Measurements from ENCODE around the gene SLC20A1.

- TF ChIP-seq, protein P1, sequence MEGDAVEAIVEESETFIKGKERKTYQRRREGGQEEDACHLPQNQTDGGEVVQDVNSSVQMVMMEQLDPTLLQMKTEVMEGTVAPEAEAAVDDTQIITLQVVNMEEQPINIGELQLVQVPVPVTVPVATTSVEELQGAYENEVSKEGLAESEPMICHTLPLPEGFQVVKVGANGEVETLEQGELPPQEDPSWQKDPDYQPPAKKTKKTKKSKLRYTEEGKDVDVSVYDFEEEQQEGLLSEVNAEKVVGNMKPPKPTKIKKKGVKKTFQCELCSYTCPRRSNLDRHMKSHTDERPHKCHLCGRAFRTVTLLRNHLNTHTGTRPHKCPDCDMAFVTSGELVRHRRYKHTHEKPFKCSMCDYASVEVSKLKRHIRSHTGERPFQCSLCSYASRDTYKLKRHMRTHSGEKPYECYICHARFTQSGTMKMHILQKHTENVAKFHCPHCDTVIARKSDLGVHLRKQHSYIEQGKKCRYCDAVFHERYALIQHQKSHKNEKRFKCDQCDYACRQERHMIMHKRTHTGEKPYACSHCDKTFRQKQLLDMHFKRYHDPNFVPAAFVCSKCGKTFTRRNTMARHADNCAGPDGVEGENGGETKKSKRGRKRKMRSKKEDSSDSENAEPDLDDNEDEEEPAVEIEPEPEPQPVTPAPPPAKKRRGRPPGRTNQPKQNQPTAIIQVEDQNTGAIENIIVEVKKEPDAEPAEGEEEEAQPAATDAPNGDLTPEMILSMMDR (IDR thresholded peaks at IDR 0.05; ENCODE audit: insufficient read depth, low read depth, low read length), result no peak
- no peak for TF ChIP-seq EZH2 (IDR thresholded peaks at IDR 0.05; ENCODE audit: insufficient read depth, low read length)
Observed at GRCh38 chr2:112636605-112637288, 9.0 kb upstream of the SLC20A1 start.

All from astrocyte (in vitro differentiated cells and primary cell).